Neural cell (in vitro differentiated cells): ENCODE data around the gene AGTRAP.

Experiments
- CTCF ChIP-seq: fragments of 450-650 bp; IDR thresholded peaks from 2 replicates; pipeline ENCODE4 v1.5.1; 2014; ENCODE audit warnings: antibody characterized with exemption, mild to moderate bottlenecking, moderate library complexity; ENCODE audit not compliant: poor library complexity, severe bottlenecking
- EP300 ChIP-seq: fragments of 450-650 bp; conservative IDR thresholded peaks from 2 replicates; pipeline ENCODE4 v1.6.1; 2014; ENCODE audit warnings: antibody characterized with exemption, mild to moderate bottlenecking, moderate library complexity; ENCODE audit not compliant: poor library complexity, severe bottlenecking
- EZH2 ChIP-seq: fragments of 200-600, 300-800 bp; shearing (Covaris generic), sonication (generic); IDR thresholded peaks from 2 replicates; pipeline ENCODE4 v1.6.1; 2014; ENCODE audit warnings: antibody characterized with exemption, low read length, borderline replicate concordance, mild to moderate bottlenecking; ENCODE audit not compliant: insufficient read depth, poor library complexity, severe bottlenecking
- RAD21 ChIP-seq: fragments of 450-650 bp; conservative IDR thresholded peaks from 2 replicates; pipeline ENCODE4 v1.6.1; 2014; ENCODE audit warnings: antibody characterized with exemption, mild to moderate bottlenecking, moderate library complexity
- TAF1 ChIP-seq: IDR thresholded peaks from 2 replicates; pipeline ENCODE4 v1.6.1; 2012; ENCODE audit warnings: low read depth
- TF ChIP-seq, protein P1 (sequence below): IDR thresholded peaks from 2 replicates; pipeline ENCODE4 v1.6.1; 2012; ENCODE audit warnings: borderline replicate concordance

GRCh38 chr1:11746795-11747487 lies 11.0 kb downstream of the AGTRAP start:
- no peak for TF ChIP-seq CTCF
- no peak for TF ChIP-seq RAD21
- TF ChIP-seq EZH2, result no peak
- TF ChIP-seq EP300, result no peak
- TF ChIP-seq TAF1, result no peak
- TF ChIP-seq, protein P1, sequence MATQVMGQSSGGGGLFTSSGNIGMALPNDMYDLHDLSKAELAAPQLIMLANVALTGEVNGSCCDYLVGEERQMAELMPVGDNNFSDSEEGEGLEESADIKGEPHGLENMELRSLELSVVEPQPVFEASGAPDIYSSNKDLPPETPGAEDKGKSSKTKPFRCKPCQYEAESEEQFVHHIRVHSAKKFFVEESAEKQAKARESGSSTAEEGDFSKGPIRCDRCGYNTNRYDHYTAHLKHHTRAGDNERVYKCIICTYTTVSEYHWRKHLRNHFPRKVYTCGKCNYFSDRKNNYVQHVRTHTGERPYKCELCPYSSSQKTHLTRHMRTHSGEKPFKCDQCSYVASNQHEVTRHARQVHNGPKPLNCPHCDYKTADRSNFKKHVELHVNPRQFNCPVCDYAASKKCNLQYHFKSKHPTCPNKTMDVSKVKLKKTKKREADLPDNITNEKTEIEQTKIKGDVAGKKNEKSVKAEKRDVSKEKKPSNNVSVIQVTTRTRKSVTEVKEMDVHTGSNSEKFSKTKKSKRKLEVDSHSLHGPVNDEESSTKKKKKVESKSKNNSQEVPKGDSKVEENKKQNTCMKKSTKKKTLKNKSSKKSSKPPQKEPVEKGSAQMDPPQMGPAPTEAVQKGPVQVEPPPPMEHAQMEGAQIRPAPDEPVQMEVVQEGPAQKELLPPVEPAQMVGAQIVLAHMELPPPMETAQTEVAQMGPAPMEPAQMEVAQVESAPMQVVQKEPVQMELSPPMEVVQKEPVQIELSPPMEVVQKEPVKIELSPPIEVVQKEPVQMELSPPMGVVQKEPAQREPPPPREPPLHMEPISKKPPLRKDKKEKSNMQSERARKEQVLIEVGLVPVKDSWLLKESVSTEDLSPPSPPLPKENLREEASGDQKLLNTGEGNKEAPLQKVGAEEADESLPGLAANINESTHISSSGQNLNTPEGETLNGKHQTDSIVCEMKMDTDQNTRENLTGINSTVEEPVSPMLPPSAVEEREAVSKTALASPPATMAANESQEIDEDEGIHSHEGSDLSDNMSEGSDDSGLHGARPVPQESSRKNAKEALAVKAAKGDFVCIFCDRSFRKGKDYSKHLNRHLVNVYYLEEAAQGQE, result no peak
